ENCODE data around the gene ZNRF3.
"Not testable (repeated sequence)": the region's sequence is repeated elsewhere in the genome, so short reads cannot be mapped to it uniquely, and the experiment has no call there.

ZNRF3 gene

DNA sequence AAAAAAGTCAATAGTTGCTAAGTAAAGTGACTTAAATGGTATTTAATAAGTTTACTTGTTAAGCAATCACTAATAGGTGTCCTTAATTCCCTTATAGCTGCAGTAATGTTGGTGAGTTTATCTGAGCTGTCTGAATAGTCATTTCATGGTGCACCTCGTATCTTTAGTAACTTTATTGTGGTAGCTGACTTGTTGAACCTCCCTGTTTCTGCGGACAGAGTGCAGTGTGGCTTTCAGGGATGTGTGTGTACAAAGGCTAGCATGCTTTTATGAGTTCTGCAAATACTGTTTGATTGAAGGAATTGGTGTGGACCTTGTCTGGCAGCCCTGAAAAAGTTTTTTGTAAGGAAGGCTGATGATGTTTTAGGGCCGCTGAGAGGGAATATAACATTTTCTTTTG is 2.6 kb downstream of the ZNRF3 start:
- H3K36me3 ChIP-seq (ENCODE audit: control insufficient read depth, insufficient read depth, low read length, severe bottlenecking): no peaks in the 10 kb centered on the region
- H3K4me1 ChIP-seq (ENCODE audit: control insufficient read depth, insufficient read depth, low read length): peaks cover 14% of the 10 kb centered on the region
- no peak overlapping the region for H3K4me3 ChIP-seq (ENCODE audit: low read length)
- H3K9me3 ChIP-seq (ENCODE audit: control insufficient read depth, low read length): no peaks in the 10 kb centered on the region
- H3K27me3 ChIP-seq (replicated peaks; ENCODE audit: control insufficient read depth, insufficient read depth, low read length): no peaks in the 10 kb centered on the region
- no peak for DNase-seq (ENCODE audit: low read depth)
- H3K9ac ChIP-seq (ENCODE audit: low read length): no peak overlapping the region

DNA sequence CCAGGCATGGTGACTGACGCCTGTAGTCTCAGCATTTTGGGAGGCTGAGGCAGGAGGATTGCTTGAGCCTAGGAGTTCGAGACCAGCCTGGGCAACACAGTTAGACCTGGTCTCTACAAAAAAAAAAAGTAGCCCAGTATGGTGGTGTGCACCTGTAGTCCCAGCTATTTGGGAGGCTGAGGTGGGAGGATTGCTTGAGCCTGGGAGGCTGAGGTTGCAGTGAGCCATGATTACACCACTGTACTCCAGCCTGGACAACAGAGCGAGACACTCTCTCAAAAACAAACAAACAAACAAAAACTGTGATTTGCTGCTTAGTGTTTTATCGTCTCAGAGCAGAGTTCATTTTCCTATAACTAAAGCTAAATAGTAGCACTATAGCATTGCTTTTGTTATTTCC is 3.3 kb downstream of the ZNRF3 start:
- not testable (repeated sequence) for DNase-seq (ENCODE audit: low read depth); H3K27me3 ChIP-seq (replicated peaks; ENCODE audit: control insufficient read depth, insufficient read depth, low read length); H3K9me3 ChIP-seq (ENCODE audit: control insufficient read depth, low read length); H3K4me3 ChIP-seq (ENCODE audit: low read length); H3K9ac ChIP-seq (ENCODE audit: low read length); H3K36me3 ChIP-seq (ENCODE audit: control insufficient read depth, insufficient read depth, low read length, severe bottlenecking)
- peaks cover 14% of the 10 kb centered on the region for H3K4me1 ChIP-seq (ENCODE audit: control insufficient read depth, insufficient read depth, low read length)

DNA sequence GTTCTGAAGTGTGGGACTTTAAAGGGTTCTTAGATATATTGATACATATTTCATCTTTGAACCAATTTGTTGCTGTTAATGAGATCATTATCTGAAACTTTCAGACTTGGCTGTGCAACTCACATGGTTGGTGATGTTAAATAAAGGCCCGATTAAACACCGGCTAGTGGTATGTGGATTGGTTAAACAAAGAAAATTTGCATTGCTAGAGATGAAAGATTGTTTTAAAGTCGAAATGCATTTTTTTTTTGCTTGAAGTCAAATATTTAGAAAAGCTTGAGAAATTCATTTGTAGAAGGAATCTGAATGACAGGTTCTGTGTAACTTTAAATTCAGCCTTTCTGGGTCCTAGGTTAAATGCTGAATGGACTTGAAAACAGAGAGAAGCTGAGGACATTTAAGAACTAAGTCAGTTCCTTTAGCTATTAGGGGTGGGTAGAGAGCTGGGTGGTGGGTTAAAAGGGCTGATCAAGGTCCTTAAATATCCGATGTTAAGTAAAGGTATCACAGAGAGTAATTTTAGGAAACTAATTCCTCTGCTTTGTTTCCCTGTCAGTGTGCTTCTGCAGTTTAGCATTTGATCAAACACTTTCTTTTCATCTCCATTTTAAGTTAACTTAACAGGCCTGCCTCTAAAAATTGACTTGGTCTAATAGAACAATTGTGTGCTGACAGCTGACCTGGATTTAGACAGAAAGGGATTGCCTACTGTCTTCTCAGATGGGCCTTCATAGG is 4.5 kb downstream of the ZNRF3 start:
- Histone ChIP-seq H3K27me3 (replicated peaks; ENCODE audit: control insufficient read depth, insufficient read depth, low read length) (no peaks in the 10 kb centered on the region), H3K36me3 (ENCODE audit: control insufficient read depth, insufficient read depth, low read length, severe bottlenecking) (no peaks in the 10 kb centered on the region), H3K9me3 (ENCODE audit: control insufficient read depth, low read length) (no peaks in the 10 kb centered on the region), H3K4me1 (ENCODE audit: control insufficient read depth, insufficient read depth, low read length) (peaks cover 18% of the 10 kb centered on the region), H3K4me3 (ENCODE audit: low read length) (no peak overlapping the region), H3K9ac (ENCODE audit: low read length) (no peak overlapping the region)
- no peak for DNase-seq (ENCODE audit: low read depth)

DNA sequence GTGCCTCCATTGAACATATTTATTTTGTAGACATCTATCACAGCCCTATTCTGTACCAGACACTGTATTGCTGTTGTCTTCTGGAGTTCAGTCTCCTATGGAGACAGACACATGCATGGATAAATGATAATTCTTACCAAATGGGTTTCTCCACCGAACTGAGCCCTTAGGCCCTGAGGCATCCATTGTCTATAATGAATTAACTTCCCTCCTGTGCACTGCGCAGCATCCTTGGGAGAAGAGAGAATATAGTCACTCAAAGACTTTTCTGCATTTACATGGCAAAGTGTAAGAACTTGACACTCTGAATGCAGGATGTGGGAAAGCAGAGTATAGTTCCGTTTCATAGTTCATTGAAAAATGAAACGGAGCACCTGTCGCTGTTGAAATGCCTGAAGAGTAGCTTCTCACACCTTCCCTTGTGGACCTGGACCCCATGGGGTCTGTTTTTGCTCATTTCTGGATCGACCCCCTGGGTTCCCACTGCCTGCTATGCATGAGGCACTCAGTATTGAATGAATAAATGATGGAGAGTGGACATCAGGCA is 6.2 kb downstream of the ZNRF3 start:
- Histone ChIP-seq H3K4me1 (ENCODE audit: control insufficient read depth, insufficient read depth, low read length) (peaks cover 14% of the 10 kb centered on the region), H3K27me3 (replicated peaks; ENCODE audit: control insufficient read depth, insufficient read depth, low read length) (no peaks in the 10 kb centered on the region), H3K4me3 (ENCODE audit: low read length) (no peak overlapping the region), H3K36me3 (ENCODE audit: control insufficient read depth, insufficient read depth, low read length, severe bottlenecking) (no peaks in the 10 kb centered on the region), H3K9me3 (ENCODE audit: control insufficient read depth, low read length) (no peaks in the 10 kb centered on the region), H3K9ac (ENCODE audit: low read length) (no peak overlapping the region)
- DNase-seq (ENCODE audit: low read depth): no peak

DNA sequence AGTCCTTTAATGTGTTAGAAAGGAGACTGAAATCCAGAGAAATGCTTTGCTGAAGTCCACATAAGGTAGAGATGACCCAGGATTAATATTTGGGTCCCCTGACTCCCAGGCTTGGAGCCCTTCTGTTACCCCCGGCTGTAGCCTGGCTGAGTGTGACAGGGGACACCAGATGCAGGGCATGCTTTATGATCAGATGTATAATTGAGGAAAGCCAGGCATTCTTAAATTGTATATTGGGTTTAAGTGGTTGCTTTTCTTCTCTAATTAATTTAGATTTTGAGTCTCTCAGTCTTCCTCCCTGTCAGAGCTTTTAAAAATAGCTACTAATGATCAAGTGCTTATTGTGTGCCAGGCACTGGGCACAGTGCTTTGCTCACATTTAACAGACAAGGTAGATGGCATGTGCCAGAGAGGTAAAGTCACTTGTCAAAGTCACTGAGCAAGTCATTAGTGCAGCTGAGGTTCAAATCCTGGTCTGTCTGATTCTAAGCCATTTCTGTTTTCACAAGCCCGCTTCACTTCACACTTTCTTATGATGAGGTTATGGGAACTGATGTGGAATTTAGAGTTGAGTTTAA is 7.9 kb downstream of the ZNRF3 start:
- peaks cover 10% of the 10 kb centered on the region for H3K4me1 ChIP-seq (ENCODE audit: control insufficient read depth, insufficient read depth, low read length)
- no peak overlapping the region for H3K9ac ChIP-seq (ENCODE audit: low read length)
- H3K36me3 ChIP-seq (ENCODE audit: control insufficient read depth, insufficient read depth, low read length, severe bottlenecking): no peaks in the 10 kb centered on the region
- H3K4me3 ChIP-seq (ENCODE audit: low read length): no peak overlapping the region
- DNase-seq (ENCODE audit: low read depth): no peak
- no peaks in the 10 kb centered on the region for H3K9me3 ChIP-seq (ENCODE audit: control insufficient read depth, low read length)
- H3K27me3 ChIP-seq (replicated peaks; ENCODE audit: control insufficient read depth, insufficient read depth, low read length): no peaks in the 10 kb centered on the region

DNA sequence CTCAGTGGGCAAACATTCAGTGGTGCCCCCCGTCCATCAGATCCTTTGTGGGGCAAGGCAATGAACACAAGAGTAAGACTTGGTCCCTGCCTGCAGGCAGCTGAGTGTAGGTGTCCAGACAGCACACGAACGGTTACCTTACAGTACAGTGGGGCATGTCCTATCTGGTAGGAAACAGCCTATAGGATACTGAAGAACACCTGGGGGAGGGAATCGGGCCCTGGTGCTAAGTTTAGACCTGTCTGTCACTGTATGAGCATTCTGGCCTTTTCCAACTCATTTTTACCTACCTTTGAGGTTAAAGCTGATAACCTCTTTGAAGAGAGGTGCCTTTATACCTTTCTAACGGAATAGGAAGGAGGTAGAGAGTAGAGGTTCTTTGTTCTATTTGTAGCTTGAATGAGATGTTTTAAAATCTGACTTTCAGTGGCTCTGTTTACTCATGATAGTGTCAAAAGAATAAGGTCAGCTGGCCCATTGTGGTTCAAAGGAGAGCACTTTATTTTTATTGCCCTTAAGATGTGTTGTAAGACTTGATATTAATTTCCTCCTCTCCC is 8.9 kb downstream of the ZNRF3 start:
- Histone ChIP-seq H3K27me3 (replicated peaks; ENCODE audit: control insufficient read depth, insufficient read depth, low read length) (no peaks in the 10 kb centered on the region), H3K4me3 (ENCODE audit: low read length) (no peak overlapping the region)

DNA sequence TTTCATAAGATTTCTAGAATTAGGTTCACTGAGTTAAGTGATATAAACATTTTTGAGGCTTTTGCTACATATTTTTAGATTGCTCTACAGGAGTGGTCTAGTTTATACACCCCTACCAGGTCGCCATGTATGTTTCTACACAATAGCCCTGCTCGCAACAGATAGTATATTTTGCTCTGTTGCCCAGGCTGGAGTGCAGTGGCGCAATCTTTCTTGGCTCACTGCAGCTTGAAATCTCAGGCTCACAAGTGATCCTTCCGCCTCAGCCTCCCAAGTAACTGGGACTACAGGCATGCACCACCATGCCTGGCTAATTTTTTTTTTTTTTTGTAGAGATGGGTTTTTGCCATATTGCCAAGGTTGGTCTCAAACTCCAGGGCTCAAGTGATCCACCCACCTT is 10.4 kb downstream of the ZNRF3 start:
- Histone ChIP-seq H3K9me3 (ENCODE audit: control insufficient read depth, low read length) (no peaks in the 10 kb centered on the region), H3K36me3 (ENCODE audit: control insufficient read depth, insufficient read depth, low read length, severe bottlenecking) (no peaks in the 10 kb centered on the region), H3K9ac (ENCODE audit: low read length) (no peak overlapping the region), H3K4me1 (ENCODE audit: control insufficient read depth, insufficient read depth, low read length) (peaks cover 10% of the 10 kb centered on the region), H3K4me3 (ENCODE audit: low read length) (no peak overlapping the region), H3K27me3 (replicated peaks; ENCODE audit: control insufficient read depth, insufficient read depth, low read length) (no peaks in the 10 kb centered on the region)
- no peak for DNase-seq (ENCODE audit: low read depth)

More for the DNA sequence above, 8.9 kb downstream of the ZNRF3 start:
- H3K9ac ChIP-seq (ENCODE audit: low read length): no peak overlapping the region
- no peaks in the 10 kb centered on the region for H3K9me3 ChIP-seq (ENCODE audit: control insufficient read depth, low read length)
- H3K4me1 ChIP-seq (ENCODE audit: control insufficient read depth, insufficient read depth, low read length): peaks cover 10% of the 10 kb centered on the region
- no peaks in the 10 kb centered on the region for H3K36me3 ChIP-seq (ENCODE audit: control insufficient read depth, insufficient read depth, low read length, severe bottlenecking)
- no peak for DNase-seq (ENCODE audit: low read depth)

DNA sequence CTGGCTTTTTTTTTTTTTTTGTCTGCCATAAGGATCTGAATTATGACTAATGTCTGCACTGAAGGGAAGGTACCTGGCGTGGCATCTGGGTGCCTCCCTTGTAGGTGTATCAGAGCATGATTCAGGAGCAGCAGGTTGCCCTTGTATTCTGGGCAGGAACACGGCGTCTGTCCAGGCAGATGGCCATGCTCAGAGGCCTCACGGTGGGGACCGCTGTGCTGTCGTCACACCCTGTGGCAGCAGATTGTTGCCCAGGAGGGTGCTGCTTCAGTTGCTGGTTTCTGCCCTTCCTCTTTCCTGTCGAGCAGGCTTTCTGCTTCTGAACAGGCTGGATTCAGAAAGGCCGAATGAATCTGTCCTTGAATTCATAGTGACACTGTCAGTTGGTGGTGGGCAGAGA is 11.0 kb downstream of the ZNRF3 start:
- DNase-seq (ENCODE audit: low read depth): no peak
- H3K4me3 ChIP-seq (ENCODE audit: low read length): no peak overlapping the region
- peaks cover 10% of the 10 kb centered on the region for H3K4me1 ChIP-seq (ENCODE audit: control insufficient read depth, insufficient read depth, low read length)
- H3K9ac ChIP-seq (ENCODE audit: low read length): no peak overlapping the region
- no peaks in the 10 kb centered on the region for H3K36me3 ChIP-seq (ENCODE audit: control insufficient read depth, insufficient read depth, low read length, severe bottlenecking)
- no peaks in the 10 kb centered on the region for H3K27me3 ChIP-seq (replicated peaks; ENCODE audit: control insufficient read depth, insufficient read depth, low read length)
- H3K9me3 ChIP-seq (ENCODE audit: control insufficient read depth, low read length): no peaks in the 10 kb centered on the region

DNA sequence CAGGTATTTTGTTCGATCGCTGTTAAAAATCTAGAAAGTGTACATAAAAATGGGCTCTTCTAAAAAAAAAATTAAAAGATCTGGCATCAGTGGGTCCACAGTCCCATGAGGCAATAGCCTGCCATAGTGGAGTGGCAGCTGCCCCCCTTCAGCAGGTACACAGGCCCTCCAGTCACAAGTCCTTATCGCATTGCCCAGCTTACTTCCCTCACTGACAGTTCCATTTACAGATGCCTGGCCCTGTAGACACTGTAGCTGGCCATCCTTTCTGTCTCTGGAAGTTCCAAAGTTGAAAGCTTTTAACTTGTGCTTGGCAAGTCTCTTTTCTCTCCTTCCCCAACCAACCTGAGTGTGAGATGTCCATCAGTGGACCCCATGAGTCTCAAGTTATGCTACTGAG is 11.4 kb downstream of the ZNRF3 start:
- H3K4me1 ChIP-seq (ENCODE audit: control insufficient read depth, insufficient read depth, low read length): peaks cover 10% of the 10 kb centered on the region
- no peak overlapping the region for H3K4me3 ChIP-seq (ENCODE audit: low read length)
- no peaks in the 10 kb centered on the region for H3K36me3 ChIP-seq (ENCODE audit: control insufficient read depth, insufficient read depth, low read length, severe bottlenecking)
- no peak overlapping the region for H3K9ac ChIP-seq (ENCODE audit: low read length)
- DNase-seq (ENCODE audit: low read depth): no peak
- no peaks in the 10 kb centered on the region for H3K27me3 ChIP-seq (replicated peaks; ENCODE audit: control insufficient read depth, insufficient read depth, low read length)
- no peaks in the 10 kb centered on the region for H3K9me3 ChIP-seq (ENCODE audit: control insufficient read depth, low read length)

DNA sequence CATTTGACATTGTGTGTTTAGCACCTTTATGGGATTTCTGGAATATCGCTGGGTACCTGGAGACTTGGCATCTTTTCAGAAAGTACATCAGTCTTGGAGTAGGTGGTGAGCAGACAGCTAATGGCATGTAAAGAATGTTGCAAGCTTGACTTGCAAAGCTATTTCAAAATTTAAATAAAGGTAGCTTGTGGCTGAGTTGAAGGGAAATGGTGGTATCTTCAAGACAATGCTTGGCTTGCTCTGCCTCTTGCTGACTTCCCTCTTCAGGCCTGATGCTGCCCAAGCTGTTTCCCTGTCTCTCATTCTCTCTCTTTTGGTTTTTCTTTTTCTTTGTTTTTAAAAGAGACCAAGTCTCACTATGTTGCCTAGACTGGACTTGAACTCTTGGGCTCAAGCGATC is 13.2 kb downstream of the ZNRF3 start:
- Histone ChIP-seq H3K9me3 (ENCODE audit: control insufficient read depth, low read length) (no peaks in the 10 kb centered on the region), H3K4me1 (ENCODE audit: control insufficient read depth, insufficient read depth, low read length) (peaks cover 10% of the 10 kb centered on the region), H3K36me3 (ENCODE audit: control insufficient read depth, insufficient read depth, low read length, severe bottlenecking) (no peaks in the 10 kb centered on the region), H3K9ac (ENCODE audit: low read length) (no peak overlapping the region), H3K4me3 (ENCODE audit: low read length) (no peak overlapping the region), H3K27me3 (replicated peaks; ENCODE audit: control insufficient read depth, insufficient read depth, low read length) (no peaks in the 10 kb centered on the region)
- no peak for DNase-seq (ENCODE audit: low read depth)

DNA sequence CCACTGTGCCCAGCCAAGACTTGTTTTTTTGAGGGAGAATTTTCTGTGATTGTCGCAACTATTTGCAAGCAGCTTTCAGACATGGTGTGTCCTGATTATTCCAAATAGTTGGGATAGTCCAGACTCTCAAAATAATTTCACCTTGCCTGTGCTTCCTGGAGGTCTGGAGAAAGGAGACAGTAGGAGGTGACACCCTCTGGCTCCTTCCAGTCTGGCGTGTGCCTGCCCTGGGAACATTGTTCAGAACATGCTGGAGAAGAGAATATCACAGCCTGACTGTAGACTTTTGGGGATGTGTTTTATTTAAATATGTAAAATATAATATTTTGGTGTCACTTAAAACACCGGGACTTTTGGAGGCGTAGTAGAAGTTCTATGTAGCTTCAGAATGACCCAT is 14.9 kb downstream of the ZNRF3 start:
- Histone ChIP-seq H3K27me3 (replicated peaks; ENCODE audit: control insufficient read depth, insufficient read depth, low read length) (no peaks in the 10 kb centered on the region), H3K9ac (ENCODE audit: low read length) (no peak overlapping the region), H3K4me3 (ENCODE audit: low read length) (no peak overlapping the region), H3K9me3 (ENCODE audit: control insufficient read depth, low read length) (no peaks in the 10 kb centered on the region), H3K36me3 (ENCODE audit: control insufficient read depth, insufficient read depth, low read length, severe bottlenecking) (no peaks in the 10 kb centered on the region), H3K4me1 (ENCODE audit: control insufficient read depth, insufficient read depth, low read length) (peaks cover 7% of the 10 kb centered on the region)
- no peak for DNase-seq (ENCODE audit: low read depth)

Measured in adipocyte (in vitro differentiated cells).